Nephron progenitor cell (in vitro differentiated cells): Measurements from ENCODE around the gene BUB1B.

Source experiments
- DNase-seq: peaks from one replicate; pipeline ENCODE4 v3.0.0; 2021
- H3K27ac Mint-ChIP-seq: 2 replicates; pipeline ENCODE4 v1.8.0; 2021; ENCODE audit warnings: mild to moderate bottlenecking, moderate library complexity, mixed read lengths
- H3K27me3 Mint-ChIP-seq: 2 replicates; pipeline ENCODE4 v1.8.0; 2021; ENCODE audit warnings: mild to moderate bottlenecking, low read depth, mixed read lengths; ENCODE audit not compliant: poor library complexity
- H3K36me3 Mint-ChIP-seq: 2 replicates; pipeline ENCODE4 v1.8.0; 2021; ENCODE audit warnings: low read depth, mixed read lengths
- H3K4me1 Mint-ChIP-seq: 2 replicates; pipeline ENCODE4 v1.8.0; 2021; ENCODE audit warnings: mixed read lengths
- H3K4me3 Mint-ChIP-seq: 2 replicates; pipeline ENCODE4 v1.8.0; 2021; ENCODE audit warnings: mild to moderate bottlenecking, moderate library complexity, mixed read lengths
- H3K9me3 Mint-ChIP-seq: 2 replicates; pipeline ENCODE4 v1.8.0; 2021; ENCODE audit warnings: mild to moderate bottlenecking, moderate library complexity, mixed read lengths
- CTCF ChIP-seq: fragments of 200-600 bp; sonication (generic); IDR thresholded peaks from 2 replicates; pipeline ENCODE4 v1.5.0; 2021; ENCODE audit warnings: antibody characterized with exemption

Gene BUB1B

GRCh38 chr15:40182358-40183029 is 21.6 kb downstream of the BUB1B start:
- H3K36me3 Mint-ChIP-seq, result peaks cover 74% of the 10 kb centered on the region
- H3K4me1 Mint-ChIP-seq, result no peaks in the 10 kb centered on the region
- peak overlapping the region; percentile 40 for H3K27ac Mint-ChIP-seq

GRCh38 chr15:40183636-40184463 is 23.0 kb downstream of the BUB1B start:
- no peak for DNase-seq
- Mint-ChIP-seq H3K9me3 (no peaks in the 10 kb centered on the region), H3K36me3 (peaks cover 80% of the 10 kb centered on the region), H3K27me3 (no peaks in the 10 kb centered on the region), H3K4me1 (no peaks in the 10 kb centered on the region), H3K4me3 (no peak overlapping the region), H3K27ac (peak overlapping the region; percentile 8)
- TF ChIP-seq CTCF, result no peak

More at GRCh38 chr15:40182358-40183029, 21.6 kb downstream of the BUB1B start:
- no peak for DNase-seq
- no peak overlapping the region for H3K4me3 Mint-ChIP-seq
- no peaks in the 10 kb centered on the region for H3K9me3 Mint-ChIP-seq
- H3K27me3 Mint-ChIP-seq, result no peaks in the 10 kb centered on the region
- no peak for TF ChIP-seq CTCF

- no peak for DNase-seq
- Mint-ChIP-seq H3K4me3 (no peak overlapping the region), H3K9me3 (no peaks in the 10 kb centered on the region), H3K4me1 (no peaks in the 10 kb centered on the region), H3K27me3 (no peaks in the 10 kb centered on the region), H3K36me3 (peaks cover 65% of the 10 kb centered on the region), H3K27ac (no peak overlapping the region)
- TF ChIP-seq CTCF, result no peak
Observed at GRCh38 chr15:40190591-40190990, 29.7 kb downstream of the BUB1B start.

- no peaks in the 10 kb centered on the region for H3K4me1 Mint-ChIP-seq
- DNase-seq, result no peak
- H3K27ac Mint-ChIP-seq, result no peak overlapping the region
- H3K4me3 Mint-ChIP-seq, result no peak overlapping the region
- no peaks in the 10 kb centered on the region for H3K9me3 Mint-ChIP-seq
- TF ChIP-seq CTCF, result no peak
- peaks cover 73% of the 10 kb centered on the region for H3K36me3 Mint-ChIP-seq
- no peaks in the 10 kb centered on the region for H3K27me3 Mint-ChIP-seq
Observed at GRCh38 chr15:40192942-40193341, 32.1 kb downstream of the BUB1B start.

GRCh38 chr15:40197434-40197833 is 36.6 kb downstream of the BUB1B start:
- Mint-ChIP-seq H3K9me3 (no peaks in the 10 kb centered on the region), H3K36me3 (peaks cover 77% of the 10 kb centered on the region), H3K4me3 (no peak overlapping the region), H3K27me3 (no peaks in the 10 kb centered on the region), H3K4me1 (no peaks in the 10 kb centered on the region), H3K27ac (no peak overlapping the region)
- no peak for DNase-seq
- TF ChIP-seq CTCF, result no peak
